HepG2 (cell line): ENCODE results near the gene BRD2. TPM values are rescaled to one million over a fixed set of nuclear protein-coding genes. Genes with fewer than 3 reads are reported as not detected.
A peak's percentile ranks its signal among the peaks of the same experiment; 100 is the strongest.

Source experiments
- ATAC-seq: fragments of 200-7000 bp; cut with Tn5 transposase; 3 replicates; pipeline ENCODE4 v1.9.1; 2020; ENCODE audit warnings: mild to moderate bottlenecking, moderate library complexity
- BruUV-seq: library from RNA; stranded (reverse); fragments of 400-500 nt; replicated peaks from 2 replicates; lab custom pipeline; 2021; lab: Mats Ljungman, UMichigan
- CTCF ChIA-PET: fragments of 300-600 bp; formaldehyde crosslinking; extraction: SDS; loops from one replicate; lab custom pipeline; 2021; ENCODE audit warnings: low total read pairs, inconsistent platforms, low intra/inter-chr PET ratio; lab: Yijun Ruan, JAX
- POLR2A ChIA-PET: fragments of 350-600 bp; sonication (Branson Sonifier 250); formaldehyde crosslinking; loops from one replicate; lab custom pipeline; 2020; ENCODE audit warnings: antibody characterized with exemption, inconsistent platforms; lab: Yijun Ruan, JAX
- DNase-seq: peaks from one replicate; pipeline ENCODE4 v3.0.0-alpha.2; 2015; ENCODE audit warnings: low spot score
- FAIRE-seq: peaks from 3 replicates; lab custom pipeline; 2011; peaks lifted over from hg19 to GRCh38; lab: Jason Lieb, UNC
- H2AFZ ChIP-seq: one replicate; pipeline ENCODE4 v1.6.1; 2011; ENCODE audit warnings: low read length, inconsistent platforms
- H3K27ac ChIP-seq: fragments of 300-600 bp; 3 replicates; pipeline ENCODE4 v1.8.0; 2011; ENCODE audit warnings: mixed run types, mild to moderate bottlenecking, mixed read lengths, low read length, inconsistent platforms; ENCODE audit not compliant: insufficient read depth; ENCODE audit errors: extremely low read length
- H3K27me3 ChIP-seq, 2 experiments: fragments of 200-600 bp in 1 of 2; 2 replicates in 1 of 2; 3 replicates in 1 of 2; pipeline versions ENCODE4 v1.6.0 to v1.8.0; 2011; ENCODE audit warnings: low read length in 2 of 2, mild to moderate bottlenecking in 2 of 2, moderate library complexity in 2 of 2, inconsistent platforms in 1 of 2; ENCODE audit not compliant: insufficient read depth in 2 of 2, control insufficient read depth in 1 of 2
- H3K36me3 ChIP-seq, 2 experiments: fragments of 200-600 bp in 1 of 2; replicated peaks in 1 of 2; 2 replicates in 1 of 2; 3 replicates in 1 of 2; pipeline versions ENCODE4 v1.5.1 to v1.8.0; 2011; ENCODE audit warnings: low read length in 2 of 2, inconsistent platforms in 1 of 2; ENCODE audit not compliant: insufficient read depth in 2 of 2, control insufficient read depth in 1 of 2
- H3K4me1 ChIP-seq: 2 replicates; pipeline ENCODE4 v1.5.1; 2012; ENCODE audit warnings: low read length, inconsistent platforms; ENCODE audit not compliant: insufficient read depth
- H3K4me2 ChIP-seq: 2 replicates; pipeline ENCODE4 v1.6.0; 2011; ENCODE audit warnings: low read depth, low read length, inconsistent platforms
- H3K4me3 ChIP-seq, 3 experiments: fragments of 200-600 bp in 1 of 3; sonication (generic), shearing (Covaris generic) in 1 of 3; replicated peaks in 1 of 3; 2 replicates each; pipeline ENCODE4 v1.5.1; 2011 to 2016; ENCODE audit warnings: low read length in 3 of 3, inconsistent platforms in 2 of 3, low read depth in 2 of 3, mild to moderate bottlenecking in 2 of 3, control low read depth in 1 of 3, mixed read lengths in 1 of 3; ENCODE audit not compliant: insufficient read depth in 1 of 3
- H3K79me2 ChIP-seq: one replicate; pipeline ENCODE4 v1.6.1; 2011; ENCODE audit warnings: low read length, inconsistent platforms; ENCODE audit not compliant: insufficient read depth
- H3K9ac ChIP-seq: 2 replicates; pipeline ENCODE4 v1.6.0; 2011; ENCODE audit warnings: mild to moderate bottlenecking, low read depth, low read length, inconsistent platforms; ENCODE audit not compliant: insufficient read depth
- H3K9me3 ChIP-seq: 2 replicates; pipeline ENCODE4 v1.5.1; 2012; ENCODE audit warnings: mild to moderate bottlenecking, low read length
- H4K20me1 ChIP-seq: 2 replicates; pipeline ENCODE4 v1.6.0; 2011; ENCODE audit warnings: inconsistent platforms, mild to moderate bottlenecking, low read length, moderate library complexity; ENCODE audit not compliant: insufficient read depth
- CTCF ChIP-seq: sonication (generic); formaldehyde crosslinking; IDR thresholded peaks from 2 replicates; pipeline ENCODE4 v1.5.0; 2020; ENCODE audit warnings: mild to moderate bottlenecking, missing genetic modification reagents, moderate library complexity
- HMGXB4 ChIP-seq, 2 experiments: sonication (generic) in 1 of 2; formaldehyde crosslinking in 1 of 2; IDR thresholded peaks; 2 replicates each; pipeline versions ENCODE4 v1.4.0 to v1.6.1; 2018 to 2020; ENCODE audit warnings: missing genetic modification reagents in 2 of 2, borderline replicate concordance in 1 of 2, low read depth in 1 of 2, mild to moderate bottlenecking in 1 of 2, missing biosample characterization in 1 of 2
- KLF12 ChIP-seq: sonication (generic); formaldehyde crosslinking; IDR thresholded peaks from 2 replicates; pipeline ENCODE4 v1.4.0; 2020; ENCODE audit warnings: missing genetic modification reagents, borderline replicate concordance
- MAFF ChIP-seq: IDR thresholded peaks from 2 replicates; pipeline ENCODE4 v1.6.1; 2011; ENCODE audit warnings: low read depth, low read length, improper control_type of control experiment
- MAFK ChIP-seq, 2 experiments: IDR thresholded peaks in 1 of 2; conservative IDR thresholded peaks in 1 of 2; 2 replicates each; pipeline ENCODE4 v1.6.1; 2011; ENCODE audit warnings: improper control_type of control experiment in 2 of 2, low read length in 2 of 2
- SMC3 ChIP-seq: IDR thresholded peaks from 2 replicates; pipeline ENCODE4 v1.6.1; 2011; ENCODE audit warnings: low read length, improper control_type of control experiment
- ZFP36L1 ChIP-seq: sonication (generic); formaldehyde crosslinking; IDR thresholded peaks from 2 replicates; pipeline ENCODE4 v1.8.0; 2022; ENCODE audit warnings: mild to moderate bottlenecking, missing genetic modification reagents, moderate library complexity
- ZNF510 ChIP-seq: sonication (generic); formaldehyde crosslinking; IDR thresholded peaks from 2 replicates; pipeline ENCODE4 v1.4.0; 2020; ENCODE audit warnings: low read depth, mild to moderate bottlenecking, missing genetic modification reagents
- WGBS: methylation state at CpG from one replicate; pipeline ENCODE4 v1.1.6; 2017; ENCODE audit warnings: low lambda C conversion rate; 5-methylcytosine and 5-hydroxymethylcytosine counted together
- in situ Hi-C: cut with HindIII; loops from 2 replicates; pipeline ENCODE4 v1.10.0; 2017; ENCODE audit warnings: low pct_unique_long_range_greater_than_20kb; ENCODE audit not compliant: extremely low pct_ligation_motif_present
- intact Hi-C: fragments of 100-400 bp; cut with micrococcal nuclease; formaldehyde crosslinking; loops from one replicate; pipeline ENCODE4 v1.10.0; 2022; ENCODE audit not compliant: unreplicated experiment
- polyA plus RNA-seq, 8 experiments: library from polyadenylated mRNA; depleted of rRNA in 3 of 8; stranded (reverse) in 7 of 8; unstranded in 1 of 8; fragments of >200 nt; fragmentation: Illumina TruSeq in 4 of 8; extraction: Trizol in 4 of 8; gene quantifications; 2 replicates each; pipeline versions ENCODE4 v1.2.1 to v1.2.3, GENCODE V29; 2011 to 2016; ENCODE audit warnings: low read depth in 4 of 8, missing spikeins in 1 of 8, mixed read lengths in 1 of 8; ENCODE audit not compliant: insufficient read depth in 1 of 8
- total RNA-seq, 5 experiments: library from RNA; depleted of rRNA; stranded (reverse); fragments of >200 nt; fragmentation: Illumina TruSeq; extraction: Trizol; gene quantifications; 2 replicates each; pipeline ENCODE4 v1.2.3, GENCODE V29; 2016; ENCODE audit warnings: low read depth in 1 of 5

BRD2 gene
- total and polyA plus RNA-seq, 2 of the 13 experiments (the other 11 are each of a cell fraction or from before 2014, with no cell fraction given): 143 to 202 TPM

- BruUV-seq: no TSS peak
- CTCF ChIA-PET: no interaction called here
- H2AFZ ChIP-seq: no peak overlapping the region
- H3K27ac ChIP-seq: no peak overlapping the region
- in situ Hi-C loops: loop anchor here (25.0 kb wide), 1 partner anchor 1043 kb away; the partner anchor contains the start of gene ZBTB12
- H3K4me2 ChIP-seq: no peak overlapping the region
- peaks cover 12% of the 10 kb centered on the region for H3K4me1 ChIP-seq
- no peaks in the 10 kb centered on the region for H3K9me3 ChIP-seq
- ATAC-seq (peak; percentile 40), FAIRE-seq (no peak), DNase-seq (peak; percentile 39)
- no peaks in the 10 kb centered on the region for H3K36me3 ChIP-seq
- no peak overlapping the region for H3K4me3 ChIP-seq
- POLR2A ChIA-PET: interaction anchor here (3.2 to 8.9 kb wide), 2 partner anchors 17 to 61 kb away, joined by 14 to 202 read pairs; partner anchors contain the start of gene BRD2
- intact Hi-C loops: no loop called here
- H3K27me3 ChIP-seq: peaks cover under 1 to 1% of the 10 kb centered on the region in 2 experiments; a peak in 2 of 5 replicates
- no peaks in the 10 kb centered on the region for H3K79me2 ChIP-seq
- 2% methylated on average over 3 of the region's 3 CpGs for WGBS
- TF ChIP-seq HMGXB4 (CRISPR knock-in tag; IDR thresholded peaks at IDR 0.05; ENCODE audit: borderline replicate concordance in 1 of 2, low read depth in 1 of 2): 0 out of 4 replicates have a peak, but pooled peaks of 1 of the 2 experiments have one; percentile 18
- TF ChIP-seq MAFK (conservative IDR thresholded peaks at IDR 0.05 in 1 of 2, IDR thresholded peaks at IDR 0.05 in 1 of 2; ENCODE audit: low read length in 2 of 2): peak; percentile 79 to 85
- 0 out of 2 replicates have a peak, but pooled peaks have one; percentile 33 for TF ChIP-seq ZNF510
- TF ChIP-seq MAFF: peak; percentile 82
- no peak for TF ChIP-seq KLF12 (CRISPR knock-in tag)
- no peak for TF ChIP-seq ZFP36L1
- TF ChIP-seq CTCF (CRISPR knock-in tag): peak; percentile 44
- peak; percentile 31; the same call in 1 of the 2 replicates for TF ChIP-seq SMC3
- no peaks in the 10 kb centered on the region for H4K20me1 ChIP-seq
- H3K9ac ChIP-seq: no peak overlapping the region
Observed at GRCh38 chr6:32954986-32955802, 13.2 kb upstream of the BRD2 start.
